ENCODE measurements around the gene DNPH1. TPM values are rescaled to one million over a fixed set of nuclear protein-coding genes. Genes with fewer than 3 reads are reported as not detected.

The DNPH1 gene
- total and polyA plus RNA-seq, 9 of the 15 experiments (the other 6 are each of a cell fraction or from before 2014, with no cell fraction given): 7.3 to 300 (median 68.7) TPM

DNA sequence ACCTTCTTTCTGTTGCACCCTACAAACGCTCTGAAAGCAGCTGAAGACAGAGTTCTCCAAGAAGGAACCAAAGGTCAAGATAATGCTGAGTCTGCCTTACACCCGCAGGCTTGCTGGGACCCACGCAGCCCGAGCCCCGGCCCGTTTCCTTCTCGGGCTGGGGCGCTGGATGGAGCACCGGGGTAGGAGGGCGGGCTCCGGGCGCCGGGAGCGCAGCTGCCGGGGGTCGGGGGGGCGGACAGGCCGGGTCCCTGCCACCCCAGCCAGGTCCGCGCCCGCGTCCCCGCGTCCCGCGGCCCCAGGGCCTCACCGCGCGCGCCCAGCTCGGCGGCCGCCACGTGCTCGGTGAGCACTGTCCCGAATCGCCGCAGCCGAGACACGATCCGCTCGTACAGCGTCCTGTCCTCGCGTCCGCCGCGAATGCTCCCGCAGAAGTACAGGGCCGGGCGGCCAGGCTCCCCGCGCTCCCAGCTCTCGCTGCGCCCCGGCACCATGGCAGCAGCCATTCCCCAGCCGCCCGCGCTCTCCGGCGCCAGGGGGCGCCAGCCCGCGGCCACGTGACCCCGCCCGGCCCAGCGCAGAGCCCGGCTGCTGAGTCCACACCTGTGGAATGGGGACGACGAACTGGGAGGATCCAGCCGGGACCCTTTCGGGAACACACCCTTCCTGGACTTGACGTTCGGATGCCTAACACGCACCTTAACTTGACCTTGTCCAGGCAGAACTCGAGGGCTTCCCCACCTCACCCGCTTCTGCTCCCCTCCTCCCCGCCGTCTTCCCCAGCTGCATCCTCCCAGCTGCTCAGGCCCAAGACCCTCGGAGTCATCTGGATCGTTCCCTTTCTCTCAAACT, at the start of gene DNPH1 (continued):
- TF ChIP-seq, protein P1, sequence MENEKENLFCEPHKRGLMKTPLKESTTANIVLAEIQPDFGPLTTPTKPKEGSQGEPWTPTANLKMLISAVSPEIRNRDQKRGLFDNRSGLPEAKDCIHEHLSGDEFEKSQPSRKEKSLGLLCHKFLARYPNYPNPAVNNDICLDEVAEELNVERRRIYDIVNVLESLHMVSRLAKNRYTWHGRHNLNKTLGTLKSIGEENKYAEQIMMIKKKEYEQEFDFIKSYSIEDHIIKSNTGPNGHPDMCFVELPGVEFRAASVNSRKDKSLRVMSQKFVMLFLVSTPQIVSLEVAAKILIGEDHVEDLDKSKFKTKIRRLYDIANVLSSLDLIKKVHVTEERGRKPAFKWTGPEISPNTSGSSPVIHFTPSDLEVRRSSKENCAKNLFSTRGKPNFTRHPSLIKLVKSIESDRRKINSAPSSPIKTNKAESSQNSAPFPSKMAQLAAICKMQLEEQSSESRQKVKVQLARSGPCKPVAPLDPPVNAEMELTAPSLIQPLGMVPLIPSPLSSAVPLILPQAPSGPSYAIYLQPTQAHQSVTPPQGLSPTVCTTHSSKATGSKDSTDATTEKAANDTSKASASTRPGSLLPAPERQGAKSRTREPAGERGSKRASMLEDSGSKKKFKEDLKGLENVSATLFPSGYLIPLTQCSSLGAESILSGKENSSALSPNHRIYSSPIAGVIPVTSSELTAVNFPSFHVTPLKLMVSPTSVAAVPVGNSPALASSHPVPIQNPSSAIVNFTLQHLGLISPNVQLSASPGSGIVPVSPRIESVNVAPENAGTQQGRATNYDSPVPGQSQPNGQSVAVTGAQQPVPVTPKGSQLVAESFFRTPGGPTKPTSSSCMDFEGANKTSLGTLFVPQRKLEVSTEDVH (IDR thresholded peaks at IDR 0.05; ENCODE audit: low read depth, partially characterized antibody): no peak
- TF ChIP-seq ZNF311 (CRISPR knock-in tag; IDR thresholded peaks at IDR 0.05): no peak
- no peak for TF ChIP-seq BRF1 (IDR thresholded peaks at IDR 0.05; ENCODE audit: borderline replicate concordance, extremely low read depth, insufficient read length)
- TF ChIP-seq TEAD1 (CRISPR knock-in tag; IDR thresholded peaks at IDR 0.05): peak; percentile 60 to 93; a peak in 1 of 4 replicates
- TF ChIP-seq, protein P2, sequence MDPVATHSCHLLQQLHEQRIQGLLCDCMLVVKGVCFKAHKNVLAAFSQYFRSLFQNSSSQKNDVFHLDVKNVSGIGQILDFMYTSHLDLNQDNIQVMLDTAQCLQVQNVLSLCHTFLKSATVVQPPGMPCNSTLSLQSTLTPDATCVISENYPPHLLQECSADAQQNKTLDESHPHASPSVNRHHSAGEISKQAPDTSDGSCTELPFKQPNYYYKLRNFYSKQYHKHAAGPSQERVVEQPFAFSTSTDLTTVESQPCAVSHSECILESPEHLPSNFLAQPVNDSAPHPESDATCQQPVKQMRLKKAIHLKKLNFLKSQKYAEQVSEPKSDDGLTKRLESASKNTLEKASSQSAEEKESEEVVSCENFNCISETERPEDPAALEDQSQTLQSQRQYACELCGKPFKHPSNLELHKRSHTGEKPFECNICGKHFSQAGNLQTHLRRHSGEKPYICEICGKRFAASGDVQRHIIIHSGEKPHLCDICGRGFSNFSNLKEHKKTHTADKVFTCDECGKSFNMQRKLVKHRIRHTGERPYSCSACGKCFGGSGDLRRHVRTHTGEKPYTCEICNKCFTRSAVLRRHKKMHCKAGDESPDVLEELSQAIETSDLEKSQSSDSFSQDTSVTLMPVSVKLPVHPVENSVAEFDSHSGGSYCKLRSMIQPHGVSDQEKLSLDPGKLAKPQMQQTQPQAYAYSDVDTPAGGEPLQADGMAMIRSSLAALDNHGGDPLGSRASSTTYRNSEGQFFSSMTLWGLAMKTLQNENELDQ (CRISPR knock-in tag; IDR thresholded peaks at IDR 0.05; ENCODE audit: borderline replicate concordance): no peak
- TF ChIP-seq HCFC1 (IDR thresholded peaks at IDR 0.05; ENCODE audit: low read depth, low read length): peak; percentile 70
- TF ChIP-seq POLR2AphosphoS5 (IDR thresholded peaks at IDR 0.05; ENCODE audit: control insufficient read depth, insufficient read depth, low read depth, low read length): peak; percentile 80
- TF ChIP-seq DIDO1 (tag; IDR thresholded peaks at IDR 0.05; ENCODE audit: low read depth): no peak
- peak; percentile 52; the same call in 1 of the 2 replicates for TF ChIP-seq ZNF12 (CRISPR knock-in tag; IDR thresholded peaks at IDR 0.05)
- TF ChIP-seq CHCHD3 (CRISPR knock-in tag; IDR thresholded peaks at IDR 0.05): peak; percentile 81; the same call in 1 of the 2 replicates
- TF ChIP-seq ZNF24 (IDR thresholded peaks at IDR 0.05): peak; percentile 78
- TF ChIP-seq MITF (IDR thresholded peaks at IDR 0.05): peak; percentile 95
- peak; percentile 95 for TF ChIP-seq RBFOX2 (IDR thresholded peaks at IDR 0.05; ENCODE audit: low read depth, low read length)
- no peak for TF ChIP-seq ZNF3 (CRISPR knock-in tag; IDR thresholded peaks at IDR 0.05)
- peak; percentile 79 for TF ChIP-seq SIN3B (IDR thresholded peaks at IDR 0.05; ENCODE audit: low read depth)
- peak; percentile 69 for TF ChIP-seq SUPT5H (IDR thresholded peaks at IDR 0.05)
- TF ChIP-seq, protein P3, sequence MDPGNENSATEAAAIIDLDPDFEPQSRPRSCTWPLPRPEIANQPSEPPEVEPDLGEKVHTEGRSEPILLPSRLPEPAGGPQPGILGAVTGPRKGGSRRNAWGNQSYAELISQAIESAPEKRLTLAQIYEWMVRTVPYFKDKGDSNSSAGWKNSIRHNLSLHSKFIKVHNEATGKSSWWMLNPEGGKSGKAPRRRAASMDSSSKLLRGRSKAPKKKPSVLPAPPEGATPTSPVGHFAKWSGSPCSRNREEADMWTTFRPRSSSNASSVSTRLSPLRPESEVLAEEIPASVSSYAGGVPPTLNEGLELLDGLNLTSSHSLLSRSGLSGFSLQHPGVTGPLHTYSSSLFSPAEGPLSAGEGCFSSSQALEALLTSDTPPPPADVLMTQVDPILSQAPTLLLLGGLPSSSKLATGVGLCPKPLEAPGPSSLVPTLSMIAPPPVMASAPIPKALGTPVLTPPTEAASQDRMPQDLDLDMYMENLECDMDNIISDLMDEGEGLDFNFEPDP (CRISPR knock-in tag; IDR thresholded peaks at IDR 0.05): no peak
- TF ChIP-seq TAF1 (IDR thresholded peaks at IDR 0.05; ENCODE audit: control insufficient read depth, extremely low read depth, insufficient read depth, low read length, severe bottlenecking): peak; percentile 91
- peak; percentile 87; the same call in 1 of the 2 replicates for TF ChIP-seq NR3C1 (CRISPR knock-in tag; IDR thresholded peaks at IDR 0.05)
- peak; percentile 91 for TF ChIP-seq CTBP1 (IDR thresholded peaks at IDR 0.05; ENCODE audit: borderline replicate concordance)
